Measurements from ENCODE around the gene PXT1.
"Not testable (repeated sequence)": the region's sequence is repeated elsewhere in the genome, so short reads cannot be mapped to it uniquely, and the experiment has no call there.

The PXT1 gene

GRCh38 chr6:36442671-36443470 lies at the start of gene PXT1, which contains the start of gene KCTD20:
TSS of gene PXT1 (minus strand) at chr6:36442854. CDS start at chr6:36426082, 16,772 bp downstream.
TSS of gene KCTD20 (plus strand) at chr6:36443000. CDS start at chr6:36470098, 27,098 bp downstream.
- no peak for FAIRE-seq

DNA sequence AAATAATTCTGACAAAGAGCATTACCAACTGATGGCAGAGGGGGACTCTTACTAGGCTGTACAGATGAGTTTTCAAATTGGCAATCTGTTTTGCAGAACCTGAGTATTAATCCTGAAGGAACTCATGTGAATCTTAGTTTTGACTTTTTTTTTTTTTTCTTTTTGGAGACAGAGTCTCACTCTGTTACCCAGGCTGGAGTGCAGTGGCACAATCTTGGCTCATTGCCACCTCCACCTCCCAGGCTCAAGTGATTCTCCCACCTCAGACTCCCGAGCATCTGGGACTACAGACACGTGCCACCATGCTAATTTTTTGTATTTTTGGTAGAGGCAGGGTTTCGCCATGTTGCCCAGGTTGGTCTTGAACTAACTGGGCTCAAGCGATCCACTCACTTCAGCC lies 49.4 kb upstream of the PXT1 start:
- no peak for FAIRE-seq

DNA sequence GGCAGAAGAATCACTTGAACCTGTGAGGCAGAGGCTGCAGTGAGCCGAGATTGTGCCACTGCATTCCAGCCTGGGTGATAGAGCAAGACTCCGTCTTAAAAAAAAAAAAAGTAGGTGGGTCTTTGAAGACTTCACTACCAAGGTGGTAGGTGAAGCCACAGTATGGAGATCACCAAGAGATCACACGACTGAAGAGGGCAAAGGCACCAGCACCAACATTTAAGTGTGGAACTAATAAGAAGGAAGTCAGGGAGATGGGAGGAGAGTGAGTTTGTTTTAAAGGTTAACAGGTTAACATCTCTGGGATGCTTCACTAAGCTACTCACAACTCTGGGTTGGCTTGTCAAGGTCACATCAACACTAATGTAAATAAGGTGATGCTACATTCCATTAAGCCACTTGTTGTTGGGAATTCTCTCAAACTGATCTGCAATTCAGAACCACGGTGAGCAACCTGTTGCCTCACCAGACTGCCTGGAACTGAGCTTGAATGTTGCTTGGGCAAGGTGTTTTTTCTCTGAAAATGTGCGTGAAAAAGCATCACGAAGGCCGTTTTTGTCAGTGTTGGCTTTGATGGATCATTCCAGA lies 48.8 kb upstream of the PXT1 start:
- FAIRE-seq = no peak

- FAIRE-seq = no peak
Measured at GRCh38 chr6:36489426-36489825, 46.8 kb upstream of the PXT1 start.

- FAIRE-seq = no peak
Measured at GRCh38 chr6:36488221-36488620, 45.6 kb upstream of the PXT1 start.

- FAIRE-seq = no peak
Measured at GRCh38 chr6:36487698-36488097, 45.0 kb upstream of the PXT1 start.

DNA sequence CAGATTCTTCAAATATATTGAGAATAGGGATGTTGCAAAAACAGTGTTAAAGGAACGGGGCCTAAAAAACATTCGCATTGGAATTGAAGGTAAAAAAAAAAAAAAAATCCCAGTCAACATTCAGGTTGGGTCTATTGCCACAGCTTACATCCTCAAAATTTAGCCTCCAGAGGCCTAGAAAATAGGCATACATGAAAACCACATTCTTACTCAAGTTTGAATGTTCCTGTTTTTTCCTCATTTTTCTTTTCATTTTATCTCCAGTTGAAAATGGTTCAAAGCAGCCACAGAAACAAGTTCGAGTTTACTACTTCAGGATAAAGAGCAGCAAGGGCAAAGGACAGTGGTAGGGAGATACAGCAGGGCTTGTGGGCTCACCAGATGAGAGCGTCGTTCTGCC lies 42.1 kb upstream of the PXT1 start:
- no peak for FAIRE-seq

- not testable (repeated sequence) for FAIRE-seq
Measured at GRCh38 chr6:36483326-36483725, 40.7 kb upstream of the PXT1 start.

DNA sequence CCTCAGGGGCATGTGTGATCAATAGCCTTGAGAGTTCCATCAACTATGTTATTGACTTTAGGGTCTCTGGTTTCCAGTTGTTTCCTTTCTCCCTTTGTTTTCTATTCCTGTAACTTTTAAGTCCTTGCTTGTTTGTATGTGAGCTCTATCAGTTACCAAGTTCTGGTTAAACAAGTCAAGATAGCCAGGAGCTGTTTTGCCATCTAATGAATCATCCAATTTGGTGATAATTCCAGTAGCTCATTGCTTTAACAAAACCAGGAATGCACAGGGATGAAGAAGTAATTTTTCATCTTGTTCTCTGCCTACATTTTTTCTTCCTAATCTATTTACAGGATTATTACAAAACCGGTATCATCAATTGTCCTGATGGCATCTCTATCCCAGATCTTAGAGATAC lies 36.6 kb upstream of the PXT1 start:
- FAIRE-seq = no peak

DNA sequence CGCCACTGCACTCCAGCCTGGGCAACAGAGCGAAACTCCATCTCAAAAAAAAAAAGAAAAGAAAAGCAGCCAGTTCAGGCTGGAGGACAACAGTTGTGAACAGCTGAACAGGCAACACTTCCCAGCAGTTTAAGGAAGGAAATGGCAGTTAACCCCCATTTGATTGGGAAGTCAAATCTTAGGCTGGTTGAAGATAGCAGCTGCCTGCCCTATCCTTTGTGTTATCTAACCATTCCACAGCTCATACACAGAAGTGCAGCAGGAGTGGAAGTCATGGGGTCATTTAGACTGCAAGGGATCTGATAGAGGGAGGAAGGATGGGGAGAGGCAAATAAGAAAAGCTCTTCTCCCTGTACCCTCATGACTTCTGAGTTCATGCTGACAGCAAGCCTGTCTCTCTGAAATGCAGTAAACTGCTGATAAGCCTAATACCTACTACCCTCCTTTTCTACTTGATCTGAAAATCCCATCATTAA lies 35.4 kb upstream of the PXT1 start:
- FAIRE-seq = no peak

- no peak for FAIRE-seq
Measured at GRCh38 chr6:36469946-36470345, 27.3 kb upstream of the PXT1 start.

DNA sequence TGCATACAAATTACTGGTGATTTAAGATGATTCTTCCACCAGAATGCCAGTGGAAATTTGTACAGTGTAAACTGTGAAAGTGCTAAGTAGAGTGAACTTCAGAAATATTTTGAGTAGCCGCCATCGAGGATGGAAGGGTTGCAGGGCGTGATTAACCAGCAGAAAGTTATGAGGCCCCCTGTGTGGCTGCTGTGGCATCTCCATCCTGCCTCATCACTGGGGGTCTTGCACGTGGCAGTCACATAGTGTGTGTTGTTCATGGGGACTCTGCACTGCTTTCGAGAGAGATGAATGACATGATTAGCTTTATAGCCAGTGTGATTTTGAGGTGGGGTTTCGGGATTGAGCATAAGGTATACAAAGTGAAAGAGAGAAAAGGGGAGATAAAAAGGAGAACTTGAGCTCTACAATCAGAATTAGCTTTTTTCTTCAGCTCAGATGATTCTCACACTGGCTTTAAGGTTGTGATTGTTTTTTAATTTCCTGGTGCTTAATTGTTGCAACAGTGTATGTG lies 26.6 kb upstream of the PXT1 start:
- FAIRE-seq = no peak

GRCh38 chr6:36467625-36468024 lies 25.0 kb upstream of the PXT1 start:
- FAIRE-seq = no peak

- no peak for FAIRE-seq
Measured at GRCh38 chr6:36464233-36464632, 21.6 kb upstream of the PXT1 start.

GRCh38 chr6:36463676-36464075 lies 21.0 kb upstream of the PXT1 start:
- no peak for FAIRE-seq

DNA sequence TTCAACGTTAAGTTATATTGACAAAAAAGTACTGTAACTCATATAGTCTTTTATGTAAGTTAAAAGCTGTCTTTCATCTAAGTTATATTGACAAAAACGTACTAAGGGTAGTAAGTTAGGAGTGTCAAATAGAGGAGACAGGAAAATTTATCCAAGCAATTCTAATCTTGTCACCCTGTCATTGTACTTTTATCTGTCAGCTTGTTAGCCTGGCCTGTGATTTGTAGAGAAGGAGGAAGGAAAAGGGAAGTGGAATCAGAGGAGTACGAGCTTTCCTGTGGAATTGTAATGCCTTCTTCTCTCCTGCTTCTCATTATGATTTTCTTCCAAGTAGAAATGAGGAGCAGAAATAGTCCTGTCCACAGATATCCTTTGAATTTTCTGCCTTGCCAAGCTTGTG lies 19.0 kb upstream of the PXT1 start:
- FAIRE-seq = no peak

- FAIRE-seq = no peak
Measured at GRCh38 chr6:36460916-36461315, 18.3 kb upstream of the PXT1 start.

GRCh38 chr6:36459501-36459900 lies 16.8 kb upstream of the PXT1 start:
- no peak for FAIRE-seq

DNA sequence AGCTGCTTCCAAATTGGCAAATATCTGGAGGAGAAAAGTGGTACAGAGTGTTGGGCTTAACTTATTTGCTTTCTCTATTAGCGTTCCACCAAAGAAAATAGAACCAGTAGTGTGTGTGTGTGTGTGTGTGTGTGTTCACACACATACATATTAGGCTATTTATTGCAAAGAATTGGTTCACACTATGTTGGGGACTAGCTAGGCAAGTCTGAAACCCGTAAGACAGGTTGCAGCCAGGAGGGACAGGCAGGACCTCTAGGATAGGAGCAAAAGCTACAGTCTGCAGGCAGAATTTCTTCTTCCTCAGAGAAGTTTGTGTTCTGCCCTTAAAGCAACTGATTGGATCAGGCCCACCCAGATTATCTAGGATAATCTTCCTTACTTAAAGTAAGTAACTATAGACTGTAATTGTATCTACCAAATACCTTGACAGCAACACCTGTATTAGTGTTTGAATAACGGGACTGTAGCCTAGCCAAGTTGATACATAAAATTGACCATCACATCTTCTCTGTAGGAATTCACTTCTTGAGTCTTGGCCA lies 12.9 kb upstream of the PXT1 start:
- FAIRE-seq = no peak

DNA sequence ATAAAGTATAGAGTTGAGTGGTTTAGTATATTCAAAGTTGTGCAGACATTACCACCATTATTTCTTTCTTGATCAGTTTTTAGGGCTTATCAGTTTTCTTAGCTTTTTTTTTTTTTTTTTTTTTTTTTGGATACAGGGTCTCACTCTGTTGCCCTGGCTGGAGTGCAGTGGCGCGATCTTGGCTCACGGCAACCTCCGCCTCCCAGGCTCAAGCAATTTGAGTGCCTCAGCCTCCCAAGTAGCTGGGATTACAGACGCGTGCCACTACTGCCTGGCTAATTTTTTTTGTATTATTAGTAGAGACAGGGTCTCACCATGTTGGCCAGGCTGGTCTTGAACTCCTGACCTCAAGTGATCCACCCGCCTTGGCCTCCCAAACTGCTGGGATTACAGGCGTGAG lies 10.2 kb upstream of the PXT1 start:
- not testable (repeated sequence) for FAIRE-seq

GRCh38 chr6:36449173-36449572 lies 6.5 kb upstream of the PXT1 start:
- FAIRE-seq = not testable (repeated sequence)

DNA sequence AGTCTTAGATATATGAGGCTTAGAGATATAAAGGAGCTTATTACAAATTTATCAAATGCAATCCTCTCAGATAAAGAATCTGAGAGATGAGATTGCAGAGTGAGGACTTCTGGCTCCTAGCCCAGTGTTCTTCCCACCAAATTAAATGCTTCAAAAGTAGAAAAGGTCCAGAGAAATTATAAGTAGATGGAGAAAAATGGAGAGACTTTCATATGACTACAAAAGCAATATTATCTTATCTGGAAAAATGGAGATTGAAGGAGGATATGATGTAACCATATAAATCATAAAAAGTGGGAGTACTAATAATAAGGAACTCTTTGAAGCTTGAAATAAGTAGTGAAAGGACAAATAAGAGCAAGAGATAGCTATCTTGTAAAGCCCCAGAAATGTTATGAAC lies 3.0 kb upstream of the PXT1 start:
- no peak for FAIRE-seq

- FAIRE-seq = no peak
Measured at GRCh38 chr6:36444470-36444869, 1.8 kb upstream of the PXT1 start.

Measured in colon (tissue), 2 donors.